ENCODE results near the gene TM4SF1.
A peak's percentile ranks its signal among the peaks of the same experiment; 100 is the strongest.

DNA sequence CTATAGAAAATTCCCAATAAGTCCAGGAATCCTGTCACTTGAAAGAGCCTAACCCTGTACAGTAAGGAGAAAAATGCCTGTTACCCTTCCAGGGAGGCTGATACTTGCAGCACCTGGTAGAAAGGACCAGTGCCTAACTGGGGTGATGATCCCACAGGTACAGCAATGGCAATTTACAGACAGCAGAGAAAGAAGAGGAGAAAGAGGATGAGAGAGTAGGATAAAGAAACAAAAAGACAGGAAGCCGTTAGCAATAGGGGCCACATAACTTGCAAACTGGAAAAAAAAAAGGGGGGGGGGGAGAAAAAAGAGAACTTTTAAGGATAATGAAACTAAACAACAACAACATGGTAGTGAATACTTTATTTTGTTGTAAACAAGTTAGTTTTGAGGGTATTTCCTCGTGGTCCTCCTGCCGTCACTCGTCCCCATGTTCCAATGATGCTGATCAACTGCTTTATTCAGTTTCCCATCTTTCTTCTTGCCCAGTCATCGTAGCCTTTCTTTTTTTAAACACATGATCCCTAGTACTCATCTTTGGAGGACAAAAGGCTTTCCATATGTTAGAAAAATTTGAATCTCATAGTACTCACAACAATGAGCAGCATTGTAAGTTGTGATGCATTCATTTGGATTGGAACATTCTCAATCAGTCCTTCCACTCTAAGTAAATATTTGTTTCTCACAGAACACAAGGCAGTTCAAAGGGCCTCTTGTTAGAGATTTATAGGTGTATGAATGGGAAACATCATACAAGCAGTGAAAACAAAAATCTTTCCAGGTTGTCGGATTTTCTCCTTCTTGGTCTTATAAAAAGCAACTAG, 8.6 kb downstream of the TM4SF1 start:
- TF ChIP-seq POLR2AphosphoS5 (IDR thresholded peaks at IDR 0.05) (peak; percentile 75), POLR2A (IDR thresholded peaks at IDR 0.05) (no peak)
- TF ChIP-seq, protein P1, sequence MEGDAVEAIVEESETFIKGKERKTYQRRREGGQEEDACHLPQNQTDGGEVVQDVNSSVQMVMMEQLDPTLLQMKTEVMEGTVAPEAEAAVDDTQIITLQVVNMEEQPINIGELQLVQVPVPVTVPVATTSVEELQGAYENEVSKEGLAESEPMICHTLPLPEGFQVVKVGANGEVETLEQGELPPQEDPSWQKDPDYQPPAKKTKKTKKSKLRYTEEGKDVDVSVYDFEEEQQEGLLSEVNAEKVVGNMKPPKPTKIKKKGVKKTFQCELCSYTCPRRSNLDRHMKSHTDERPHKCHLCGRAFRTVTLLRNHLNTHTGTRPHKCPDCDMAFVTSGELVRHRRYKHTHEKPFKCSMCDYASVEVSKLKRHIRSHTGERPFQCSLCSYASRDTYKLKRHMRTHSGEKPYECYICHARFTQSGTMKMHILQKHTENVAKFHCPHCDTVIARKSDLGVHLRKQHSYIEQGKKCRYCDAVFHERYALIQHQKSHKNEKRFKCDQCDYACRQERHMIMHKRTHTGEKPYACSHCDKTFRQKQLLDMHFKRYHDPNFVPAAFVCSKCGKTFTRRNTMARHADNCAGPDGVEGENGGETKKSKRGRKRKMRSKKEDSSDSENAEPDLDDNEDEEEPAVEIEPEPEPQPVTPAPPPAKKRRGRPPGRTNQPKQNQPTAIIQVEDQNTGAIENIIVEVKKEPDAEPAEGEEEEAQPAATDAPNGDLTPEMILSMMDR (IDR thresholded peaks at IDR 0.05), result no peak

All from prostate gland (tissue), 2 donors.